ENCODE results near the gene PHF2.
A peak's percentile ranks its signal among the peaks of the same experiment; 100 is the strongest.

The PHF2 gene

DNA sequence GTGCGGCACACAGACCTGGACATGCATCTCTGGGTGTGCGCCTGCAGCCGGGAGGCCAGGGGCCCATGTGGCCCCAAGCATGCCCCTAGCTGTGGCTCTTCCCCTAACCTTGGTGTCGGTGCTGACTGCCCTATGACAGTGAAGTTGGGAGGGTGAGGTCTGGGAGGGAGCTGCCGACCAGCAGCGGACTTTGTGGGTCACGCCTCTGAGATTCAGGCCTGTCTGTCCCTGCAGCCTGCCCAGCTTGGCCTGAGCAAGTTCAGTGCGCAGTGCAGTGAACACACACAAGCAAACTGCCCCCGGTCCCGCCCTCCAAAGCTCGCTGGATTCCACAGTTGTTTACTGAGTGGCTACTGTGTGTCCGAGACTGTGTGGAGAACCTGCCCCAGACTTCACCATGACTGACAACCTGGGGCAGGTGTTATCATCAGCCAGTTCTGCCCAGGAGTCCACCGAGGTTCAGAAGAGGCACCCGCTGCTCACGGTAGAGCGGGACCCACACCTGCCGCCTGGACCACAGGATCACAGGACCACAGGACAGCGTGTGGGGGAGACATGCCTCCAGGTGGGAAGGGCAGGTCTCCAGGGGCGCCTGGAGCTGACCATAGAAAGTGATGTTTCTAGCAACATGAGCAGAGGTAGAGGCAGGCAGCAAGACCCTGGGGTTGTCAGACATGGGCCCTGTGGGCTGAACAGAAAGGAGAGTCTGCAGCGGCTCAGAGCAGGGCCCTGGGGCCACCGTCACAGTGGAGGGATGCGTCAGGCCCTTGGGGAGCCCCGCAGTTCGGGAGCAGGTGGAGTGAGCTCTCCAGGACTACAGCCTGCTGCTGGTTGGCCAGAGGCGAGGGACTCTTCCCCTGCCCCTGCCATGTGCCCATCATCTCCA is 105.1 kb downstream of the PHF2 start:
- Histone ChIP-seq H3K4me1 (ENCODE audit: low read depth, poor library complexity, severe bottlenecking) (no peaks in the 10 kb centered on the region), H4K20me1 (ENCODE audit: insufficient read depth) (no peaks in the 10 kb centered on the region), H3K27ac (no peak overlapping the region), H2AFZ (ENCODE audit: low read depth) (peak overlapping the region; percentile 41; the same call in 1 of the 2 replicates), H3K4me2 (no peak overlapping the region), H3K36me3 (ENCODE audit: insufficient read depth) (no peaks in the 10 kb centered on the region), H3K9ac (no peak overlapping the region), H3K79me2 (ENCODE audit: insufficient read depth, low read depth) (no peaks in the 10 kb centered on the region), H3K4me3 (IDR thresholded peaks at IDR 0.05; ENCODE audit: insufficient read depth, low read depth, low read length) (no peak overlapping the region), H3K27me3 (ENCODE audit: insufficient read depth, low read depth) (no peaks in the 10 kb centered on the region)
- TF ChIP-seq, protein P1, sequence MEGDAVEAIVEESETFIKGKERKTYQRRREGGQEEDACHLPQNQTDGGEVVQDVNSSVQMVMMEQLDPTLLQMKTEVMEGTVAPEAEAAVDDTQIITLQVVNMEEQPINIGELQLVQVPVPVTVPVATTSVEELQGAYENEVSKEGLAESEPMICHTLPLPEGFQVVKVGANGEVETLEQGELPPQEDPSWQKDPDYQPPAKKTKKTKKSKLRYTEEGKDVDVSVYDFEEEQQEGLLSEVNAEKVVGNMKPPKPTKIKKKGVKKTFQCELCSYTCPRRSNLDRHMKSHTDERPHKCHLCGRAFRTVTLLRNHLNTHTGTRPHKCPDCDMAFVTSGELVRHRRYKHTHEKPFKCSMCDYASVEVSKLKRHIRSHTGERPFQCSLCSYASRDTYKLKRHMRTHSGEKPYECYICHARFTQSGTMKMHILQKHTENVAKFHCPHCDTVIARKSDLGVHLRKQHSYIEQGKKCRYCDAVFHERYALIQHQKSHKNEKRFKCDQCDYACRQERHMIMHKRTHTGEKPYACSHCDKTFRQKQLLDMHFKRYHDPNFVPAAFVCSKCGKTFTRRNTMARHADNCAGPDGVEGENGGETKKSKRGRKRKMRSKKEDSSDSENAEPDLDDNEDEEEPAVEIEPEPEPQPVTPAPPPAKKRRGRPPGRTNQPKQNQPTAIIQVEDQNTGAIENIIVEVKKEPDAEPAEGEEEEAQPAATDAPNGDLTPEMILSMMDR (conservative IDR thresholded peaks at IDR 0.05; ENCODE audit: low read depth, low read length): no peak

DNA sequence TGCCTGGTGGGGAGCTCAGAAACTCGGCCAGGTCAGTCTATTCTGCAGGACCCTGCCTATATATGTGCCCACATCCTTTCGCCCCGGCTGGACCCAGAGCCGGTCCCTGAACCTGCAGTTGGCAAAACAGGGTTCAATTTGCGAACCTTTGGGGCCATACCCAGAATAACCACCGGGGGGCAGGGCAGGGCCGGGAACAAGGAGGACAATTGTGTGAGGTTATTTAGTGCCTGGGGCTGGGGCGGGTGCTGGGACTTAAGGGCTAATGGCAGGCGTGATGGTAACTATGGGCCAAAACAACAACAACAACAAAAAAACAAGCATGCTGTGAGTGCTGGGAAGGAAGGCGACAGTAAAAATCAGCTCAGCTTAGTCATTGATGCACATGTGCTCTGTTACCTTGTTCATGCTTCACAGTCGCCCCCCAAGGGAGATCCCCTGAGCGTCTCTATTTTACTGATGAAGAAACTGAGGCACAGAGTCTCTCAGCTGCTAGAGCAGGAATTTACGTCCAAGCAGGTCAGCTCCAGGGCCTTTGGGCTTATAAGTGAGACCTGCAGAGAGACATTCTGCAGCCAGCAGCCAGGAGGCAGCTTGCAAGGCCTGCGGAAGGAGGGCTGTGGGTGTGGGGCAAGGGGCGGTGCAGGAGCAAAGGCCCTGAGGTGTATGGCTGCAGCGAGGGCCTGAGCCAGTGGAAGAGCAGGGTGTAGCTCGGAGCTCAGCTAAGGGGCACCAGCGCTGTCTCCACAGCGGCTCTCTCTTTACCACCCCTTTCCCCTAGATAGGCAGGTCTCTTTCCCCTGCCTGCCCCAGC is 106.0 kb downstream of the PHF2 start:
- no peak overlapping the region for H3K27ac ChIP-seq
- H3K36me3 ChIP-seq (ENCODE audit: insufficient read depth): no peaks in the 10 kb centered on the region
- H3K4me1 ChIP-seq (ENCODE audit: low read depth, poor library complexity, severe bottlenecking): no peaks in the 10 kb centered on the region
- H3K4me2 ChIP-seq: no peak overlapping the region
- no peaks in the 10 kb centered on the region for H3K27me3 ChIP-seq (ENCODE audit: insufficient read depth, low read depth)
- TF ChIP-seq, protein P1 (conservative IDR thresholded peaks at IDR 0.05; ENCODE audit: low read depth, low read length): peak; percentile 89
- no peaks in the 10 kb centered on the region for H3K79me2 ChIP-seq (ENCODE audit: insufficient read depth, low read depth)
- H3K9ac ChIP-seq: no peak overlapping the region
- peak overlapping the region; percentile 41; the same call in 1 of the 2 replicates for H2AFZ ChIP-seq (ENCODE audit: low read depth)
- no peak overlapping the region for H3K4me3 ChIP-seq (IDR thresholded peaks at IDR 0.05; ENCODE audit: insufficient read depth, low read depth, low read length)
- H4K20me1 ChIP-seq (ENCODE audit: insufficient read depth): no peaks in the 10 kb centered on the region

DNA sequence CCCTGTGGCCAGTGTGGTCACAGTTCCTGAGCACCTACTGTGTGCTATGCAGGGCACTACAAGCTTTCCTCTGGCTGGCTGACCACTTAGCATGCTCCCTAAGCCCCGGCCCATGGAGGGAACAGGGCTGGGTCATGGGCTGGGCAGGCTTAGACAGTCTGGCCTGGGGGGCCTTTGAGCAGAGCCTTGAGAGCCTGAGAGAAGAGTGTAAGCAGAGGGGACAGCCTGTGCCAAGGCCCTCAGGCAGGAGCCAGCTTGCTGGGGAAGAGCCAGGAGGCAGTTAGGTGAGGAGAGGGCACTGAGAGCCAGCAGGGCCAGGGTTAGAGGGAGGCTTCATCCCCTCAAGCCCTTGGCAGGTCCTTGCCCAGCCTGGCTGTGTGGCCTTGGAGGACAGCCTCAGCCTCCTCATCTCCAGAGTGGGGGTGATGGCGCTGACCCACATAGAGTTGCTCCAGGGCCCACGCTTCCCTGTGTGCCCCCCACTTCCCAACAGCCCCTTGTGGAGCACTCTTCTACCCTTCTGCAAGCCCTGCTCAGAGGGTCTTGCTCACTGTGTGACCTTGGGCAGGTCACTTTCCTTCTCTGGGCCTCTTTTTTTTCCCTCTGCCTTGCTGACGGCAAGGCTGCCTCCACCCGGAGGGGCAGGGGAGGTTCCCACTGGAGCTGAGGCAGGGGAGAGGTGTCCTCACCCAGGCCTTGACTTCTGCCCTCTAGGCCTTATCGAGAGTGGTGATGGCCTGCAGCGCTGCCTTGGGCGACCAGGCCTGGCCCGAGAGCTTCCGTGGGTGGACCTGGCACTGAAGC is 107.1 kb downstream of the PHF2 start:
- H4K20me1 ChIP-seq (ENCODE audit: insufficient read depth): no peaks in the 10 kb centered on the region
- no peaks in the 10 kb centered on the region for H3K79me2 ChIP-seq (ENCODE audit: insufficient read depth, low read depth)
- H2AFZ ChIP-seq (ENCODE audit: low read depth): no peak overlapping the region

More for the DNA sequence above, 107.1 kb downstream of the PHF2 start:
- TF ChIP-seq, protein P1 (conservative IDR thresholded peaks at IDR 0.05; ENCODE audit: low read depth, low read length): no peak
- H3K4me2 ChIP-seq: no peak overlapping the region
- H3K4me3 ChIP-seq (IDR thresholded peaks at IDR 0.05; ENCODE audit: insufficient read depth, low read depth, low read length): no peak overlapping the region
- H3K36me3 ChIP-seq (ENCODE audit: insufficient read depth): no peaks in the 10 kb centered on the region
- H3K27me3 ChIP-seq (ENCODE audit: insufficient read depth, low read depth): no peaks in the 10 kb centered on the region
- no peaks in the 10 kb centered on the region for H3K4me1 ChIP-seq (ENCODE audit: low read depth, poor library complexity, severe bottlenecking)
- no peak overlapping the region for H3K27ac ChIP-seq
- no peak overlapping the region for H3K9ac ChIP-seq
